Stomach (tissue), 4 donors: ENCODE measurements around the gene RFX4.

ENCODE experiments used
- EP300 ChIP-seq: sonication (generic); formaldehyde crosslinking; IDR thresholded peaks from one replicate; pipeline ENCODE4 v1.6.1; 2017; ENCODE audit warnings: antibody characterized with exemption
- POLR2AphosphoS5 ChIP-seq, 3 donors: sonication (generic); formaldehyde crosslinking; IDR thresholded peaks; one replicate each; pipeline ENCODE4 v1.6.1; 2016; ENCODE audit warnings: antibody characterized with exemption in 3 of 3

DNA sequence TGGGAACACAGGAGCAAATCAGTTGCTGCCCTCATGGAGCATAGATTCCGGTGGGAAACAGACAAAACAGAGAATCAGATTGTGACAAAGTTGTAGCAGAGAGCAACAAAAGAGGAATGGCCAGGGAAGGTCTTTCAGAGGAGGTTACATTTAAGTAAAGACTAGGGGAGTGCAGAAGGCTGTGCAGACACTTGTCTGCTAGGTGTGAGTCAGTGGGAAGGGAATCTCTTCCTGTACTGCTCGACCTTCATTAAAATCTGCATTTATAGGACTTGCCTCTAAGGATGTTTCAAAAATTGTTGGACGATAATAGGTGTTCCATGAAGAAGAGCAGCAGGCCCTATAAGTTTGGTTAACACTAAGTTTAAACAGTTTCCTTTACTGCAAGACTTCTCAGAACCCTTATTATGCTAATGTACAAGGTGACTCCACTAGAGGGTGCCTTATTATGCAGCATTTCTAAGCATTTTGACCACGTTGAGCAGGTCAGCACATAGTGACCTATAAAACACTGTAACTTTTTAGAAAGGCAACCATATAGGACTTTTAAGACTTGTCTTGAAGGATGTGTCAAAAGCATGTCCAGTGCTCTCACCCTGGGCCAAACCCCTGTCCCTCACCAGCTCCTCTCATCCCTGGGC lies 99.9 kb downstream of the RFX4 start:
- TF ChIP-seq POLR2AphosphoS5 (IDR thresholded peaks at IDR 0.05) (no peak), EP300 (no peak)
